HepG2 (cell line): ENCODE data around the gene CAMK2N2. TPM values are rescaled to one million over a fixed set of nuclear protein-coding genes. Genes with fewer than 3 reads are reported as not detected.

Experiments used
- CENPX ChIP-seq: sonication (generic); formaldehyde crosslinking; IDR thresholded peaks from 2 replicates; pipeline ENCODE4 v1.9.0; 2021; ENCODE audit warnings: mild to moderate bottlenecking, missing genetic modification reagents, moderate library complexity
- GLI4 ChIP-seq: sonication (generic); formaldehyde crosslinking; IDR thresholded peaks from 2 replicates; pipeline ENCODE4 v1.5.1; 2020; ENCODE audit warnings: missing genetic modification reagents, mild to moderate bottlenecking, moderate library complexity, borderline replicate concordance
- HMG20A ChIP-seq: IDR thresholded peaks from 2 replicates; pipeline ENCODE4 v1.6.1; 2016; ENCODE audit warnings: borderline replicate concordance
- KDM3A ChIP-seq: IDR thresholded peaks from 2 replicates; pipeline ENCODE4 v1.6.1; 2018; ENCODE audit warnings: low read depth, missing compliant biosample characterization
- KIAA2018 ChIP-seq: sonication (generic); formaldehyde crosslinking; IDR thresholded peaks from 2 replicates; pipeline ENCODE4 v1.5.0; 2020; ENCODE audit warnings: mild to moderate bottlenecking, missing genetic modification reagents, borderline replicate concordance
- MXD1 ChIP-seq: sonication (generic); formaldehyde crosslinking; IDR thresholded peaks from 2 replicates; pipeline ENCODE4 v1.4.0; 2020; ENCODE audit warnings: mild to moderate bottlenecking, missing genetic modification reagents
- NAIF1 ChIP-seq: sonication (generic); formaldehyde crosslinking; IDR thresholded peaks from 2 replicates; pipeline ENCODE4 v1.5.0; 2020; ENCODE audit warnings: mild to moderate bottlenecking, missing genetic modification reagents, borderline replicate concordance
- PAX8 ChIP-seq: sonication (generic); formaldehyde crosslinking; IDR thresholded peaks from 2 replicates; pipeline ENCODE4 v1.8.0; 2022; ENCODE audit warnings: mild to moderate bottlenecking, missing genetic modification reagents, borderline replicate concordance
- PHF20 ChIP-seq: sonication (generic); formaldehyde crosslinking; IDR thresholded peaks from 2 replicates; pipeline ENCODE4 v1.5.0; 2020; ENCODE audit warnings: mild to moderate bottlenecking, missing genetic modification reagents
- RBFOX2 ChIP-seq: fragments of 200-400 bp; formaldehyde crosslinking; IDR thresholded peaks from 2 replicates; pipeline ENCODE4 v1.6.1; 2017; ENCODE audit warnings: low read depth, mild to moderate bottlenecking, low read length
- ZC3H4 ChIP-seq: sonication (generic); formaldehyde crosslinking; IDR thresholded peaks from 2 replicates; pipeline ENCODE4 v1.4.0; 2020; ENCODE audit warnings: missing genetic modification reagents, borderline replicate concordance
- ZNF138 ChIP-seq: sonication (generic); formaldehyde crosslinking; IDR thresholded peaks from 2 replicates; pipeline ENCODE4 v1.5.0; 2020; ENCODE audit warnings: mild to moderate bottlenecking, low read depth, missing genetic modification reagents
- ZNF251 ChIP-seq: sonication (generic); formaldehyde crosslinking; IDR thresholded peaks from 2 replicates; pipeline ENCODE4 v1.9.0; 2021; ENCODE audit warnings: mild to moderate bottlenecking, missing genetic modification reagents
- ZNF605 ChIP-seq: sonication (generic); formaldehyde crosslinking; IDR thresholded peaks from 2 replicates; pipeline ENCODE4 v1.8.0; 2022; ENCODE audit warnings: mild to moderate bottlenecking, missing genetic modification reagents
- ZNF766 ChIP-seq: sonication (generic); formaldehyde crosslinking; IDR thresholded peaks from 2 replicates; pipeline ENCODE4 v1.5.0; 2020; ENCODE audit warnings: missing genetic modification reagents, borderline replicate concordance
- ZNF775 ChIP-seq: sonication (generic); formaldehyde crosslinking; IDR thresholded peaks from 2 replicates; pipeline ENCODE4 v1.4.0; 2020; ENCODE audit warnings: missing genetic modification reagents, mild to moderate bottlenecking, moderate library complexity, borderline replicate concordance
- ZSCAN30 ChIP-seq: sonication (generic); formaldehyde crosslinking; IDR thresholded peaks from 2 replicates; pipeline ENCODE4 v1.5.0; 2020; ENCODE audit warnings: mild to moderate bottlenecking, missing genetic modification reagents
- polyA plus RNA-seq, 8 experiments: library from polyadenylated mRNA; depleted of rRNA in 3 of 8; stranded (reverse) in 7 of 8; unstranded in 1 of 8; fragments of >200 nt; fragmentation: Illumina TruSeq in 4 of 8; extraction: Trizol in 4 of 8; gene quantifications; 2 replicates each; pipeline versions ENCODE4 v1.2.1 to v1.2.3, GENCODE V29; 2011 to 2016; ENCODE audit warnings: low read depth in 4 of 8, missing spikeins in 1 of 8, mixed read lengths in 1 of 8; ENCODE audit not compliant: insufficient read depth in 1 of 8
- total RNA-seq, 5 experiments: library from RNA; depleted of rRNA; stranded (reverse); fragments of >200 nt; fragmentation: Illumina TruSeq; extraction: Trizol; gene quantifications; 2 replicates each; pipeline ENCODE4 v1.2.3, GENCODE V29; 2016; ENCODE audit warnings: low read depth in 1 of 5
- TF ChIP-seq, protein P1 (sequence below): sonication (generic); formaldehyde crosslinking; IDR thresholded peaks from 2 replicates; pipeline ENCODE4 v1.4.0; 2020; ENCODE audit warnings: mild to moderate bottlenecking, low read depth, missing genetic modification reagents

CAMK2N2 gene
- total and polyA plus RNA-seq, 2 of the 13 experiments (the other 11 are each of a cell fraction or from before 2014, with no cell fraction given), result 0.12 to 0.27 TPM

DNA sequence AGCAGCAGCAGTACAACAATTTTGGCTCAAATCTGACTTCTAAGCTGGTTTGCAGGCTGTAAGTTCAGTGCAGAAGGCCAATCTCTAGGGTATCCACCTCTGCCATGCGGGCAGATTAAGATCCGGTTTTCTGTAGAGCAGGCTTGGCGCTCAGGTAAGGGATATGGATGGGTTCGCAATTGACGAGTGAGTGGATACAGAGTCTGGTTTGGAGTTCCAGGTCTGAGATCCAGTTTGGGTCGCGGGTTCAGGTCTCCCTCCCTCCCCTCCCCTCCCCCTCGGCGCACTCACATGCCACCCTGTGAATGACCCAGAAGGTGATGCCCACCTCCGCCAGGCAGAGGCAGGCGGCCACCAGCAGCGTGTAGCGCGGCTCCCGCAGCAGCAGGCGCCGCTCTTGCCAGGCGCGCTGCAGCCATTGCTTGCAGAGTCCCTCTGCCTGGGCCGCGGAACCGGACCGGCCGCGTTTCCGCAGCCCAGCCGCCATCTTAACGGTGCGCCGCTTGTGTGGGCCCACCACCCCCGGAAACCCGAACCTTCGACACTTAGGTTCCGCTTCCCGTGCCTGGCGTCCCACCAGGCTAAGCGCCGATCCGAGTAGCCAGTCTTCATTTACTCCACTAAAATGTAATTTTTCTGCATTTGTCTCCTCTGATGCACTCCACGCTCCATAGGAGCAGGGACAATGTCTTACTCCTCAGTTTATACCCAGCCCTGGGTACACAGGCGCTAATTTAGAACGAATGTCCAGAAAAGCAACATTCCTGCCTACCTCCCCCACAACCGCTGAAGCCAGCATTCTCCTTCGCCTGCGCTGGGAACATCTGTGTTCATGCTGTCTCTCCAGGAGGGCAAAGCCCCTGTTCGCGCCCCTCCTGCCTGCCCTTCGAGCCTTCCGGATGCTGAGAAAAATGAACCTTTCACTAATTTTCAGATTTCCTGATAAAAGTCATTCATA, 12.6 kb downstream of the CAMK2N2 start, which contains the start of gene ALG3 (continued):
- TF ChIP-seq PHF20 (CRISPR knock-in tag) (peak; percentile 82), ZNF775 (CRISPR knock-in tag) (no peak), NAIF1 (CRISPR knock-in tag) (peak; percentile 57), ZSCAN30 (0 out of 2 replicates have a peak, but pooled peaks have one; percentile 36), MXD1 (CRISPR knock-in tag) (peak; percentile 89), RBFOX2 (peak; percentile 97), CENPX (no peak), KIAA2018 (CRISPR knock-in tag) (0 out of 2 replicates have a peak, but pooled peaks have one; percentile 18), ZNF605 (CRISPR knock-in tag) (0 out of 2 replicates have a peak, but pooled peaks have one; percentile 8), ZNF251 (CRISPR knock-in tag) (no peak), ZC3H4 (CRISPR knock-in tag) (no peak), GLI4 (CRISPR knock-in tag) (no peak), ZNF138 (CRISPR knock-in tag) (no peak; the same call in 1 of the 2 replicates), KDM3A (CRISPR knock-in tag) (peak; percentile 43; the same call in 1 of the 2 replicates), PAX8 (peak; percentile 54; the same call in 1 of the 2 replicates), HMG20A (CRISPR knock-in tag) (0 out of 2 replicates have a peak, but pooled peaks have one; percentile 7), ZNF766 (peak; percentile 77; the same call in 1 of the 2 replicates)
- TF ChIP-seq, protein P1, sequence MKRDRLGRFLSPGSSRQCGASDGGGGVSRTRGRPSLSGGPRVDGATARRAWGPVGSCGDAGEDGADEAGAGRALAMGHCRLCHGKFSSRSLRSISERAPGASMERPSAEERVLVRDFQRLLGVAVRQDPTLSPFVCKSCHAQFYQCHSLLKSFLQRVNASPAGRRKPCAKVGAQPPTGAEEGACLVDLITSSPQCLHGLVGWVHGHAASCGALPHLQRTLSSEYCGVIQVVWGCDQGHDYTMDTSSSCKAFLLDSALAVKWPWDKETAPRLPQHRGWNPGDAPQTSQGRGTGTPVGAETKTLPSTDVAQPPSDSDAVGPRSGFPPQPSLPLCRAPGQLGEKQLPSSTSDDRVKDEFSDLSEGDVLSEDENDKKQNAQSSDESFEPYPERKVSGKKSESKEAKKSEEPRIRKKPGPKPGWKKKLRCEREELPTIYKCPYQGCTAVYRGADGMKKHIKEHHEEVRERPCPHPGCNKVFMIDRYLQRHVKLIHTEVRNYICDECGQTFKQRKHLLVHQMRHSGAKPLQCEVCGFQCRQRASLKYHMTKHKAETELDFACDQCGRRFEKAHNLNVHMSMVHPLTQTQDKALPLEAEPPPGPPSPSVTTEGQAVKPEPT (CRISPR knock-in tag), result no peak
